Measurements from ENCODE around the gene MAP4K5.
"Not testable (repeated sequence)": the region's sequence is repeated elsewhere in the genome, so short reads cannot be mapped to it uniquely, and the experiment has no call there.

MAP4K5 gene

DNA sequence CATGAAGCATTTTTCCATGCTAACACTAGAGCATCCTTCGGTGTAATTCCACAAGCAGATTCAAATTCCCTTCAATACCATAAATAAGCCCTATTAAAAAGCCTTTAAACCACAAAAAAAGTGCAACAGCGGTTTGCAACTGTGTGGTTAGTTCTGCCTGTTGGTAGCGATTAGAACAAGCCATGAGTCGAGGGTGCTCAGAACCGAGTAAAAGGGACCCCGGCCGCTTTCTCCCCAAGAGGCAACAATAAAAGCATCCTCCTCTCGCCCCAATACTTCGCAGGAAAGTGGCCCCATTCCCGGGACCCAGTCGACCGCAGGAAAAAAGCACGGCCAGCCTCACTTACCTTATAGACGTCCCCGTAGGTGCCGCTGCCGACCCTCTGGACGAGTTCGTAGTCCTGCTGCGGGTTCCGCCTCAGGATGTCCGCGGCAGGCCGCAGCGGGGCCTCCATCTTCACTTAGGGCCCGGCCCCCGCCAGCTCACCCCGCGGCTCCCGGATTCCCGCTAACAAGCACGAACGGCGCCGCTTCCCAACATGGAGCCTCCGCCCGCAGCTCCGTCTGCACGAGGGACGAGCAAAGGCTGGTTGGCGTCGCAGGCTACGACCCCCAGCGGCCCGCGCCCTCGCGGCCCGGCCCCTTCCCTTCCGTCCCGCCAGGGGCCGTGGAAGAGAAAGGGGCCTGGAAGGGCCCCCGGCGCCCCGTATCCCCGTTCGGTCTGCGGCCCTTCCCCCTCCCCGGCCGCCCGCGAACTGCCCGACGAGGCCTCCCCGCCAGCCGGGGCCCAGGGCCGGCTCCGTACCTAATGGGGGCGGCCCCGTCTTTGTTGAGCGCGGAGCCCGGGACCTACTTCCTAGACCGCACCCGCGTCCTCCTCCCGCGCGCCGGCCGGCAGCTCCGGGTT lies 521 bp downstream of the MAP4K5 start:
- DNase-seq, result peak; percentile 10 to 29

- no peak for DNase-seq
Observed at GRCh38 chr14:50530794-50531365, 1.5 kb downstream of the MAP4K5 start.

- DNase-seq, result no peak
Observed at GRCh38 chr14:50530358-50530757, 2.0 kb downstream of the MAP4K5 start.

DNA sequence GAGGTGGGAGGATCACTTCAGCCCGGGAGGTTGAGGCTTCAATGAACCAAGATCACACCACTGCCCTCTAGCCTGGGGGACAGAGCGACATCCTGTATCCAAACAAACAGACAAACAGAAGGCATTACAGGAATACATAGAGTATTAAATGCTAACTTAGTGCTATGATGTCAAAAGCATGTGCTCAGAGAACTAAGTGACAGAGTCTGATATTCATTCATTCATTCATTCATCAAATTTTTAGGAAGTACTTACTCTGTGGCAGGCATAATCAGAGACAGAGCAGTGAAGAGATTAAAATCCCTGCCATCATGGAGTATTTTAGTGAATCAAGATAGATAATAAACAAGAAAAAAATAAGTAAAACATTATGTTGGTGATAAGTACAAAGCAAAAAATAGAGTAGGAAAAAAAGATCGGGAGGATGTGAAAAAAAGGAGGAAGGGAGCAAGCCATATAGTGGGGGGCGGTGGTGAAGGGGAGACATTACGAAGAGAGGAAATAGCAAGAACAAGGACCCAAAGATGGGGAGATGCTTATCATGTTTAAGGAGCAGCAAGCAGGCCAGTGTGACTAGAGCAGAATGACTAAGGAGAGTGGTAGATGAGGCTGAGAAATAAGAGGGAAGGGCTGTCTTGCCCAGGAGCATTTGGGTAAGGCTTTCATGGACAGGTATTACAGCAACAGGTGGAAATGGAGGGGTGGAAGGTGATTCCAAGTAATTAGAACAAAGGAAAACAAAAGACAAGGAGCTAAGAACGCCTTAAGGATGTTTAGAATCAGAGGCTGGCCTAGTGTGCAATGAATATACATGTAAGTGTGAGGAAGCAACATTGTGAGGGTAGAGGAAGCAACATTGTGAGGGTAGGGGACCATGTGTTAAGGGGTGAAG lies 2.8 kb downstream of the MAP4K5 start:
- DNase-seq, result no peak

DNA sequence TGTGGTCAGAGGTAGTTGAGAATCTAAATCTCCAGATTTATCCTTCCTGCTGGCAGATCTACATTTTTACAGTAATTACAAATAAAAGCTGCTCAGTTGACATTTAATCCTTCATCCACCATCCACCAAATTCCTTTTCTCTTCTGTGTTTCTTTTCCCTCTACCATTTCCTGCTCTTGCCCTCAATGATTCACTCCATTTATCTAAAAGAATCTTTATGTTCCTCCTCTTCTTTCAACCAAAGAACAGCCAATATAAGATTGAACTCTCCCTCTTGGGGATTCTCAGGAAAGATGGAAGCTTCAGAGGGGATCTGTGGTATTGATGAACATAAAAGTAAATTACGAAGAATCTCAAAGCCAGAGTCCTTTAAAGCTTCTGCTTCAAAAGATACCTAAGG lies 4.4 kb downstream of the MAP4K5 start:
- DNase-seq, result no peak

DNA sequence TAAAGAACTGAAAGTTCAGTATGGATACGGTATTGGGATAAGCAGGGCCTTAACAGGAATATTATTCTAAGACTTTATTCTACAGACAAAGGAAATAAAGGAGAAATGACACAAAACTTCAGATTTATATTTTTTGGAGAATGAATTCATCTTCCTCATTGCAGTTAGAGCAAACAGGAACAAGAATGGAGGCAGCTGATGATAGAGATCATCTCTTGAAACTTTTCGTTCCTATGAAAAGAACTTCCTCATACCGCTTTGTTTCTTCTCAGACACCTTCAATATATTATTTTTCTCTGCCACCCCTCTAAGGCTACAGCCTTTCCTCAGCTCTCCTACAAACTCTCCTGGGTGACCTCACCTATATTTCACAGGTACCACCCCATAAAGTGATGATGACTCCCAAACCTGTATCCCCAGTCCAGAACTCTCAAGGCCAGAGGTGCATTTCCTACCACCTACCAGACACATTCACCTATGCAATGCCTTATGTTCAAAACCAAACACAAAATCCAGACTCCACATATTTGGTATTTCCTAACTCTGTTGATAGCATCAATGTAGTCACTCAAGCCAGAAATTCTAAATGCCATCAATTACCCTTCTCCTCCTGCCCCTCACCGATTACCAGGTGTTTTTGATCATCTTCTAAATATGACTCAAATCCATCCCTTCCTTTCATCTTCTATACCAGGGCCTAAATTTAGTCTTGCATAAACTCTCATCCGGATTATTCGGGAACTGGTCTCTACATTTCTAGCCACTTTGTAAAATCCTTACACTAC lies 7.4 kb downstream of the MAP4K5 start:
- DNase-seq, result no peak

GRCh38 chr14:50524060-50524459 lies 8.3 kb downstream of the MAP4K5 start:
- DNase-seq, result no peak

GRCh38 chr14:50523271-50524041 lies 8.9 kb downstream of the MAP4K5 start:
- no peak for DNase-seq

GRCh38 chr14:50521912-50522341 lies 10.4 kb downstream of the MAP4K5 start:
- no peak for DNase-seq

GRCh38 chr14:50520947-50521815 lies 11.2 kb downstream of the MAP4K5 start:
- peak; percentile 41 to 71 for DNase-seq

DNA sequence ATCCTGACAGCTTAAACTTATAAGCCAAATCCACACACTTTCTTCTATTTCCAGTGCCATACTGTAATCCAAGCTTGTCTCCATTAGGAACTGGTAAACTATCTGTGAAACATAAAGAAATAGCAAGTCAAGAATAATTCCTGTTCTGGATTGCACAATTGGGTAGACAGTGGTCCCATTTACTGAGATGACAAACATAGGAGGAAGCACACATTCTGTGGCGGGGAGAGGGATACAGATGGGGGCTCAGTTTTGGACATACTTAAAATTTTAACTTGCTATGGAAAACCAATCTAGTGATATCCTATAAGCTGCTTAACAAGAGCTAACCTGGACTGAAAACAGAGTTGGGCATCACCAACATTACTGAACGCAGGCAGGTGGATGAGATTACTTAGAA lies 16.3 kb downstream of the MAP4K5 start:
- DNase-seq, result no peak

- no peak for DNase-seq
Observed at GRCh38 chr14:50512463-50512862, 19.9 kb downstream of the MAP4K5 start.

- DNase-seq, result no peak
Observed at GRCh38 chr14:50510157-50510556, 22.2 kb downstream of the MAP4K5 start.

GRCh38 chr14:50507078-50507477 lies 25.3 kb downstream of the MAP4K5 start:
- not testable (repeated sequence) for DNase-seq

DNA sequence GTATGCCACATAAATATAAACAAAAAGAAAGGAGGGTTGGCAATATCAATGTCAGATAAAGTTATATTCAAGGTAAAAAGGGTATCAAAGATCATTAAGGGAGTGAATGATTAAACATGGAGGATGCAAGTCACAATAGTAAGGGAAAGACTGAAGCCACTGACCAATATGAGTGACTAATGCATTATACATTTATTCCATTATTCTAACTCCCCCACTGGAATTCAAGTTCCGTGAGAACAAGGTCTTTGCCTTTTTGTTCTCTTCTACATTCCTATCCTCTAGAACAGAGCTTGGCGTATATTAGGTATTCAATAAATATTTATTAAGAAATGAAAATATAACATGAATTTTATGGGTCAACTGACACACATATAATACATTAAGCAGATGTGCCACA lies 30.7 kb downstream of the MAP4K5 start:
- DNase-seq, result no peak

- no peak for DNase-seq
Observed at GRCh38 chr14:50497351-50497750, 35.0 kb downstream of the MAP4K5 start.

DNA sequence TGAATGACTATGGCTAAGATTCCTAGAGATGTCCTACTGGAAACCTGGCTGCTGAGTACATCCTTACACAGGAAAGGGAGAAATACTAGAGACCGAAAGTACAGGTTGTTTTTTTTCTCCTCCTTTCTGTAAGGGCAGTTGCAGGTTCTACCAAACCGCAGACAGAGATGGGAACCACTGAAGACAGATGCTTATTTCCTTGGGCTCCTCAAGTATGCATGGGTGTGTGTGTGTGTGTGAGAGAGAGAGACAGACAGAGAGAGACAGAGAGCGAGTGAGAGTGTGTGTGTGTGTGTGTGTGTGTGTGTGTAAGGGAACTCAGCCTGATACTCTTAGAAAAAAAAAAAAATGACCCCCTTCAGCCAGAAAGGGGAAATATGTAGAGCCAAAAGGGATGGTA lies 42.5 kb downstream of the MAP4K5 start:
- no peak for DNase-seq

DNA sequence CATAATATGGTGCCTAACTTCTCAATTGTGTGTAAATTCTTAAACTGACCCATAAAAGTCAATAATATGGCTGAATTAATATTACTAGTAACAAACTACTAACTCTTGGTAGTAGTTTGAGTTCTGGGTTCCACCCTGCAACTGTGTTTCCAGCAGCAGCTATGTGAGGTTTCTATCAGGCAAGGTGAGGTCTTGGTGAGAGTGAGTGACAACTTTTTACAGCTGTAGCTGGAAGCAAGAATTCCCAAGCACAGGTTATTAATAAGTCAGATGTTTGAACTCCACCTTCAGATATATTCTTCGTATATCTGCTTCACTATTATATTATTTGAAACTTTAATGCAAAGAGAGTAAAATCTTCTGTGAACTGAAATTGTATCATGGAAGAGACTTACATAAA lies 43.8 kb downstream of the MAP4K5 start:
- no peak for DNase-seq

- DNase-seq, result no peak
Observed at GRCh38 chr14:50479041-50479440, 53.3 kb downstream of the MAP4K5 start.

- no peak for DNase-seq
Observed at GRCh38 chr14:50477760-50478159, 54.6 kb downstream of the MAP4K5 start.

DNA sequence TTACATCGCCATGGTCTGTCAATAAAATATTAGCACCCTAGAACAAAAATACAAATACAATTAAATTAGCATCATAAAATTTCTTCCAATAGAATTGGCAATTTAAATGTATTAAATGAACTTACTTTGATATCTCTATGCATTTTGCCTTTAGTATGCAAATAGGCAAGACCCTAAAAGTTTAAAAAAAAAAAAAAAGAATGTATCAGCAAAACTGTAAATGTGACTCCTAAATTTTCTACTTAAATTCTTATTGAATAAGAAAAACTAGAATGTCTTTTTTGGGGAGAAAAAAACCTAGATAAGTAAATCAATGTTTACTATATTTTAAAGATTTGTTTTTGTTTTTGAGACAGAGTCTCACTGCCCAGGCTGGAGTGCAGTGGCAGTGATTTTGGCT lies 56.2 kb downstream of the MAP4K5 start:
- DNase-seq, result no peak

Data from stimulated activated CD4-positive, alpha-beta T cell treated with anti-CD3 and anti-CD28 coated beads, Interleukin-4, amount 100 ng/mL, for 4 hours (primary cell).